ENCODE results near the gene DNAAF1.

Gene DNAAF1

GRCh38 chr16:84161801-84162200 is 16.7 kb downstream of the DNAAF1 start:
- DNase-seq = no peak

DNA sequence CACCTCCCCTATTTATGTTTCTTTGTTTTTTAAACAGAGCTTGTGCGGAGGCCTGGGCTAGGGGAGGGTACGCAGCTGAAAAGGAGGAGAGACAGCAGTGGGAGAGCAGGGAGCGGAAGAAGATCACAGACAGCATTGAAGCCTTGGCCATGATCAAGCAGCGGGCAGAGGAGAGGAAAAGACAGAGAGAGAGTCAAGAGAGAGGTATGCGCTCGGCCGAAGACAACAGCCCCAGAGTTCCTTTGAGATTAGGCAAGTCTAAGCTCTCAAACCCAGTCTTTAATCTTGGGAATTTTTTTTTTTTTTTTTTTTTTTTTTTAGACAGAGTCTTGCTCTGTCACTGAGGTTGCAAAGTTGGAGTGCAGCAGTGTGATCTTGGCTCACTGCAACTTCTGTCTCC is 20.6 kb downstream of the DNAAF1 start:
- DNase-seq = no peak

DNA sequence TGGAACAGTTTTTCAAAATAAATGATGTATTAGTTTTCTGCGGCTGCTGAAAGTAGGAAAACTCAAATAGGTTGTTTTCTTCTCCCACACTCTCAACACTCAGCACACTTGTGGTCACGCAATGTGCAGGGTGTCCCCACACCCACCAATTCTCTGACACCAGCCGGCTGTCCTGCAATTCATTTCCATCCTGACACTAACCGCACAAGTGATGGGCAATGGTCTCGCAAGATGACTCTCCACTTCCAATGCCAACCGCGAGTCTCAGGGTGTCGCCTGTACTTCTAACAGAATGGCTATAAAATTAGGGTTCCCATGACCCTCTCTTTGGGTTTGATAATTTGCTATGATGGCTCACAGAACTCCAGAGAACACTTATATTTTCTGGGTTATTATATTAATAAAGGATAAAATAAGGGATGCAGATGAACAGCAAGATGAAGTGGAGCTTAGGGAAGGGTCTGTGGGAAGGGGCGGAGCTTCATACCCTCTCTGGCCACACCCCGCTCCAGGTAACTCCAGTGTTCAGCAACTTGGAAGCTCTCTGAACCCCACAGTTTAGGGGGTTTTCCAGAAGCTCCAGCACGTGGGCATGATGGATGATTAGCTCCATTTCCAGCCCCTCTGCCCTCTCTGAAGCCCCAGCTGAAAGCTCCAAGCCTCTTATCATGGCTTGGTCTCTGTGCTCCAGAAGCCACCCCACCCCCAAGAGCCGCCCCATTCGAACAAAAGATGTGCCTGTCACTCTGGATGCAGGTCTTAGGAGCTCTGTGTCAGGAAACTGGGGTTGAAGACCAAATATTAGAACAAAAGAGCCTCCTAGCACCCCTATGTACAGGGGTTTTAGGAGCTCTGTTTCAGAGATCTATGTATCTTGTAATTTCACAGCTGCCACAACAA is 21.9 kb downstream of the DNAAF1 start:
- DNase-seq = no peak

- DNase-seq = no peak
Observed at GRCh38 chr16:84169765-84170310, 24.7 kb downstream of the DNAAF1 start.

DNA sequence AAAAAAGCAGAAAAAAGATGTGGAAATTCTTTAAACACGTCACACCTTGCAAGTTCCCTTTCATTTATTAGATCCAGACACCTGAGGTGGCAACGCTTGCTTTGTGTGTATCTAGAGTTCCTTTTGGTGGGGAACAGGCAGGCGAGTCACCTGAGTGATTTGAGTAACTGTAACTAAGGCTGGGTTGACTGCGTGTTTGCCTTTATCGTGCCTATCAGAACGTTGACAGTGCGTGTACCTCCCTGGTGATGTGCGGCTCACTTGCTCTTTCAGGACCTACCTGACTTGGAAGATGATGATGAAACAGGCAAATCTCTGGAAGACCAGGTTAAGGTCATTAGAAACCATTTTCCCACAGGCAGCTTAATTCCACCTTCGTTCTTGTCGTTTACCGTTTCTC is 29.3 kb downstream of the DNAAF1 start:
- no peak for DNase-seq

GRCh38 chr16:84175350-84176081 is 30.4 kb downstream of the DNAAF1 start:
- no peak for DNase-seq

- no peak for DNase-seq
Observed at GRCh38 chr16:84176192-84177053, 31.3 kb downstream of the DNAAF1 start.

DNA sequence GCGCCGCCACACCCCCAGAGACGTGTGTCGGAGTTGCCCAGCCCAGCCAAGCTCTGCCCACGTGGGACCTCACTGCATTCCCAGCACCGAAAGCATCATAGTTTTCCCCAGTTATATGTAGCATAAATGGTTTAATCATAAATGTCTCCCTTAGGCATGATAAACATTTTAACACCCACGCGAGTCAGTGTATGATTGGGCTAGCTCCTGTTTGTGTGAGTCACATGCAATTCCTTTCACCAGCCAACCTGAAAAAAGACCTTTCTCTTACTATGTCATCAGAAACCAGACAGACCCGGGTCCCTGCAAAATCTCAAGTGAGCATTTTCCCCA is 32.6 kb downstream of the DNAAF1 start:
- no peak for DNase-seq

DNA sequence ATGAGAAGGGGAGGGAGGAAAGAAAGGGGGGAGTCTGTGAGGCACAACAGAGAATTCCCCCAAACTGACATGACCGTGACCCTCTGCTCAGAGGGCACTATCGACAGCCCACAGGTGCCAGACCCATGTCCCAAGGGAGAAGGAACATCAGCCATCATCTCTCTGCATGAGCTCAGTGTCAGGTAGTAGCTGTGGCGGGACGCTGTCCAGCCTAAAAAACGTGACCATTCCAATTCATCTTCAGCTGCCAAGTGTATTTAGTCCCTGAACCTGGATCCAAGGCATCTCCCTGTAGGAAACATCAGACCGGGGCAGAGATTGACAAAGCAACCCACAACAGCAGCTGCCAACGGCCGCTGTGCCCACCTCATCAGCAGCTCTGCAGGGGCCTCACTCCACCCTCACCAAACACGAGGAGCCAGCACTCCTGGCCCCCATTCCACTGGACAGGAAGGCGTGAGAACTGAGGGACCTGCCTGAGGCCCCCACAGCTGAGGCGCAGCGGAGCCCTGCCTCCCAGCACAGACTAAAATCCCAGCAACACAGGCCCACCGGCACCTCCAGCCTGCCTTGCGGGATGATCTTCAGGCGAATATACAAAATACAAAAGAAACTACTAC is 33.1 kb downstream of the DNAAF1 start:
- no peak for DNase-seq

DNA sequence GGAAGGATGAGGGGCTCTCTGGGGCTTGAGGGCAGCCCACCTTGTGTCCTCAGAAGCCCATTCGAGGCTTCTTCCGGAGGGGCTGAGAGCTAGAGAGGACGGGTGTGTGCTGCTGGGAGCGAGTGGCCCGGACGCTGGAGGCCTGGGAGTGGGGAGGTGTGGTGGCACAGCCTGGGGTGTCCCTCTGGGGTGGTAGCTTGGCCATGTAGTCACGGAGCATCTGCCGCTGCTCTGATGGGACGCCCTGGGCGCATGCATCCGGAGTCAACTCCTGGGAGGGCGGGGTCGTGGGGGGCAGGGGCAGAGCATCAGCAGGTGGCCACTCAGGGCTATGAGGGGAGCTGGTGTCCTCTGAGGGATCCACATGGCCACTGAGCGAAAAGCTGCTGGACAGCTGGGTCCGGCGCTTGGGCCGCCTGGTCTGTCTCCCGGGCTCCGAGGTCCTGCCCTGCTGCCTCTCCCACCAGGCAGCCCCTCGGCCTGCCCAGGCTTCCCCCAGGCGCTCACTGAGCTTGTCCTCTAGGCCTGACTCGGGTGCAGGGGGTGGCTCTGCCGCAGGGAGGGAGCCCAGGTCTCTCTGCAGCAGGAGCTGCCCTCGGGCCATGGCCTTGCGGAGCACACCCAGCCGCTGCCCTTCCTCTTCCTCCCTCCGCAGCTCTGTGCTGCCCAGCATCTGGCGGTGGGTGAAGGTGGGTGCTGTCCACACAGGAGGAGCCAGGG is 33.9 kb downstream of the DNAAF1 start:
- no peak for DNase-seq

DNA sequence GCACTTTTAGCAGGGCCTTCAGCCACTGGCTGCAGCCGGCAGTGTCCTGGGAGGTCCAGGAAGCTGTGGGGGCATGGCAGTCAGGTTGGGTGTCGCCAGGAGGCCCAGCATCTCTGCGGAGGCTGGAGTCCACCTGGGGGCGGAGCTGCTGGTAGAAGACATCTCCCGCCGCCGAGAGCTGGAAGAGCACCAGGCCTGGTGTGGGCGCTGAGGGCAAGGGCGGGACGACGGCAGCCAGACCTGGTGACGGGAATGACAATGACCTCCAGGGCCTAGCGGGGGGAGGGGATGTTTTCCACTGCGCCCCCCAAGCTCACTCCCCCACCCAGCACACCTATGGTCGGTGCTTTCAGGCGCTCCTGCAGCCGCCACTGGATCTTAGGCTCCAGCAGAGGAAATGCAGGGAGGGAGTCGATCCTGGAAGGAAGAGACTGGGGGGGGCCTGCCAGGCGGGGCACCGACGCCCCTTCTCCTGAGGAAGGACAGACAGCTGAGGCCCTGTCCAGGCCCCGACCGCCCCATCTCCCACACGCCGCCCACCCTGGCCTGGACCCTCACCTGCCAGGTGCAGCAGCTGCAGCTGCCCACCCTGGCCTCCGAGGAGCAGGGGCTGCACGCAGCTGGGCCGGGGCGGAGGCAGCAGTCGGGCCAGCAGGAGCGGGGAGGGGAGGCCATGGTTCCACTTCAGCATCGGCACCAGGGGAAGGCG is 34.7 kb downstream of the DNAAF1 start:
- DNase-seq = no peak

- no peak for DNase-seq
Observed at GRCh38 chr16:84180519-84181140, 35.5 kb downstream of the DNAAF1 start.

GRCh38 chr16:84181144-84181915 is 36.2 kb downstream of the DNAAF1 start:
- DNase-seq = no peak

GRCh38 chr16:84182104-84182503 is 37.0 kb downstream of the DNAAF1 start:
- no peak for DNase-seq

DNA sequence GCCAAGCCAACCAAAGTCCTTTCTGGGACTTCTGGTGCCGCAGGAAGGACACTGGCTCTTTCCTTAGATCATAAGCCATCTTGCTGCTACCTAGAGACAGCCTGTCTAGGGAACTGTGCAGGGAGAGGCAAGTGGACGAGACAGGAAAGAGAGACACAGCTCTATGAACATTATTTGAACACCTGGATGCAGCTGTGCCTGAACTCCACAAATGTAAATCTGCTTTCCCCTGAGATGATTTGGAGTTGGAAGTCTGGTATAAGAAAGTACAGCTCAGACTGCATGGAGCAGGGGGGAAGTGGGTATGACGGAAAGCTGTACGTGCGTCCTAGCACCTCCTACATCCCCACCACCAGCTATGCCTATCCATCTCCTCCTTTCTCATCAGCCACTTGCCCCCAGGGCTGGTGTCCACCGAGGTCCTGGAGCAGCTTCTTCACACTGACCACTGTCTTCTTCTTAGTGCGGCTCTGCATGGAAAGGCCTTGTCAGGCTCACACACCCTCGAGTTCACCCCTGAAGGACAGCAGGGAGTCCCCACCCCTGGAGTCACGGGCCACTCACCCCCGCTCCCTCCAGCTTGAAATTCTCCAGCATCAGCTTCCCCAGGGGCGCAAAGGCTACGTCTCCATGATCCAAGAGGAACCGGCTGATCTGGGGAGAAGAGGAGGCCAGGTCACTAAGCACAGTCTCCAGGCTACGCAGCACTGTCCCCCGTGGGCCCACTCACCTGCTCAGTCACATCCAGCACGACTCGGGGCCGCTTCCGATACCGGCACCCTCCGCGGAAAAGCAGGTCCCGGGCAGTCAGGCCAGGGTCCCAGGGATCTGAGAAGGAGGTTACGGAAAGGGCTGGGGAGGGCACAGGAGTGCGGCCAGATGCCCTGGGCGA is 37.8 kb downstream of the DNAAF1 start:
- no peak for DNase-seq

DNA sequence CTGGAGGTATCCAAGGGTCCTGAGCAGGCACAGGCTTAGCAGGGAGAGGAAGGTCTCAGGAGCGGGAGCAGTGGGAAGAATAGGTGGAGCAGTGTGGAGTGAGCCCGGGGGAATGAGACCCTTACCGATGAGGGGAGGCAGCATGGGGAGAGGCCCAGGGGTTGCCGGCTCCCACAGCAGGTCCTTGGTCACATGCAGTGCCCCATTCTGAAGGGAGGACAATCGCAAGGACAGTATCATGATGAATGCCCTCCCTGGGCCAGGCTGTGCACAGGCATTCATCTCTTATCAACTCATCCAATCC is 38.4 kb downstream of the DNAAF1 start:
- DNase-seq = no peak

DNA sequence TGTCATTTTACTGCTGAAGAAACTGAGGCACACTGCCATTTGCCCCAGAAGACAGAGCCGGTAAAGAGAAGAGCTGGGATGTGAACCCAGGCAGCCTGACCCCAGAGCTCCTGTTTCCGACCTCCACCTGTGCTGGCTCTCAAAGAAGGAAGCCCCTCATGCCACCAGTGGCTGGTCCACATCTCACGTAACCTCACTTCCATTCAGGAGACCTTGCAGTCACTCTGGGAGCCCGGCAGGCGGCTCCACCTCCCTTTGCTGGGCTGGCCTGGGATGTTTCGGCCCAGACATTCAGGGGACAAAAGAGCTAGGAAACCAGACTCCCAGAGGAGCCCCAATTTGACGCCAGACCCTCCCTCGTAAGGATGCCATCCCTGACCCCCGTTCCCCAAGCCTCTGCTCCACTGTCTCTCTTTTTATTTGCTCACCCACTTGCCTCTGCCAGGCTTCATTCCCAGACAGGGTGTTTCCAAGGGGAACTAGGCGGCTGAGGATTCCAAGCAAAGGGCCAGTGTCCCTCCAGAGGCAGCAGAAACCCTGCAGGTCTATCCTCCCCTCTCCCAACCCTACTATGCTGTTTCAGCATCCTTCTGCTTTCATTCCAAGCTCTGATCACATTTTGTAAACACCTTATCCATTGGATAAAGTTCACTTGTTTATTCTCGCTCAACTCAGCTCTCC is 38.9 kb downstream of the DNAAF1 start:
- DNase-seq = no peak

GRCh38 chr16:84184775-84185174 is 39.7 kb downstream of the DNAAF1 start:
- DNase-seq = no peak

All from cerebellar nuclear complex (tissue), 1 donor.